K562 (cell line): Measurements from ENCODE around the gene PKDREJ. TPM values are rescaled to one million over a fixed set of nuclear protein-coding genes. Genes with fewer than 3 reads are reported as not detected.

ENCODE experiments used
- E2F3 ChIP-seq: fragments of 250-450 bp; sonication (Bioruptor Pico); IDR thresholded peaks from 2 replicates; pipeline ENCODE4 v1.4.0; 2020; ENCODE audit warnings: mild to moderate bottlenecking
- ELK1 ChIP-seq: sonication (generic); formaldehyde crosslinking; IDR thresholded peaks from 2 replicates; pipeline ENCODE4 v1.8.1; 2022; ENCODE audit warnings: missing genetic modification reagents
- HBP1 ChIP-seq: fragments of 450-650 bp; formaldehyde crosslinking; IDR thresholded peaks from 2 replicates; pipeline ENCODE4 v1.4.0; 2022; ENCODE audit warnings: missing genetic modification characterization
- MBD1 ChIP-seq: fragments of 250-450 bp; sonication (Bioruptor Pico); IDR thresholded peaks from 2 replicates; pipeline ENCODE4 v1.8.0; 2022; ENCODE audit warnings: inconsistent platforms
- POLR2H ChIP-seq: IDR thresholded peaks from 2 replicates; pipeline ENCODE4 v1.6.1; 2016; ENCODE audit warnings: missing genetic modification characterization, low read depth, mild to moderate bottlenecking, control low read depth, missing compliant biosample characterization, moderate library complexity
- PTBP1 ChIP-seq: fragments of 200-400 bp; formaldehyde crosslinking; IDR thresholded peaks from 2 replicates; pipeline ENCODE4 v1.6.1; 2017; ENCODE audit warnings: low read depth, low read length
- RB1 ChIP-seq: fragments of 450-650 bp; IDR thresholded peaks from 2 replicates; pipeline ENCODE4 v1.6.1; 2017; ENCODE audit warnings: low read depth, mild to moderate bottlenecking
- RBM14 ChIP-seq: fragments of 200-400 bp; formaldehyde crosslinking; IDR thresholded peaks from 2 replicates; pipeline ENCODE4 v1.6.1; 2018; ENCODE audit warnings: low read depth, mild to moderate bottlenecking, low read length, moderate library complexity, borderline replicate concordance; ENCODE audit not compliant: insufficient read depth
- SMAD2 ChIP-seq: fragments of 150-350 bp; IDR thresholded peaks from 2 replicates; pipeline ENCODE4 v1.6.1; 2014; ENCODE audit warnings: low read depth, mild to moderate bottlenecking, low read length
- ZKSCAN1 ChIP-seq: fragments of 150-350 bp; IDR thresholded peaks from 2 replicates; pipeline ENCODE4 v1.6.1; 2016; ENCODE audit warnings: low read depth, low read length
- polyA plus RNA-seq, 8 experiments: library from polyadenylated mRNA; depleted of rRNA in 4 of 8; stranded (reverse) in 5 of 8; unstranded in 3 of 8; fragments of >200 nt; fragmentation: Nextera tagmentation in 2 of 8; fragmentation: Illumina TruSeq in 1 of 8; extraction: Ambion mirVana in 2 of 8; extraction: Trizol in 1 of 8; gene quantifications; 2 replicates each; pipeline versions ENCODE4 v1.2.1 to v1.2.3, GENCODE V29; 2011 to 2014; ENCODE audit warnings: inconsistent platforms in 1 of 8, missing spikeins in 1 of 8
- total RNA-seq, 7 experiments: library from RNA; depleted of rRNA in 6 of 7; stranded (reverse); fragments of >200 nt in 6 of 7; fragmentation: Illumina TruSeq in 2 of 7; extraction: Trizol in 2 of 7; gene quantifications; 2 replicates each; pipeline versions ENCODE4 v1.2.1 to v1.2.3, GENCODE V29; 2011 to 2021; ENCODE audit warnings: low replicate concordance in 1 of 7
- TF ChIP-seq, protein P1 (sequence below): fragments of 250-450 bp; sonication (Bioruptor Pico); IDR thresholded peaks from 2 replicates; pipeline ENCODE4 v1.8.0; 2022; ENCODE audit warnings: moderate library complexity, mild to moderate bottlenecking, inconsistent platforms
- TF ChIP-seq, protein P2 (sequence below): fragments of 200-800 bp; sonication (Bioruptor generic); IDR thresholded peaks from 2 replicates; pipeline ENCODE4 v1.6.1; 2016; ENCODE audit warnings: missing genetic modification characterization, missing compliant biosample characterization
- TF ChIP-seq, protein P3 (sequence below): fragments of 450-650 bp; IDR thresholded peaks from 2 replicates; pipeline ENCODE4 v1.6.1; 2014; ENCODE audit warnings: low read depth, mild to moderate bottlenecking, moderate library complexity, borderline replicate concordance

PKDREJ gene
- total and polyA plus RNA-seq, 9 of the 15 experiments (the other 6 are each of a cell fraction or from before 2014, with no cell fraction given), result 0.03 TPM; not detected in 8

DNA sequence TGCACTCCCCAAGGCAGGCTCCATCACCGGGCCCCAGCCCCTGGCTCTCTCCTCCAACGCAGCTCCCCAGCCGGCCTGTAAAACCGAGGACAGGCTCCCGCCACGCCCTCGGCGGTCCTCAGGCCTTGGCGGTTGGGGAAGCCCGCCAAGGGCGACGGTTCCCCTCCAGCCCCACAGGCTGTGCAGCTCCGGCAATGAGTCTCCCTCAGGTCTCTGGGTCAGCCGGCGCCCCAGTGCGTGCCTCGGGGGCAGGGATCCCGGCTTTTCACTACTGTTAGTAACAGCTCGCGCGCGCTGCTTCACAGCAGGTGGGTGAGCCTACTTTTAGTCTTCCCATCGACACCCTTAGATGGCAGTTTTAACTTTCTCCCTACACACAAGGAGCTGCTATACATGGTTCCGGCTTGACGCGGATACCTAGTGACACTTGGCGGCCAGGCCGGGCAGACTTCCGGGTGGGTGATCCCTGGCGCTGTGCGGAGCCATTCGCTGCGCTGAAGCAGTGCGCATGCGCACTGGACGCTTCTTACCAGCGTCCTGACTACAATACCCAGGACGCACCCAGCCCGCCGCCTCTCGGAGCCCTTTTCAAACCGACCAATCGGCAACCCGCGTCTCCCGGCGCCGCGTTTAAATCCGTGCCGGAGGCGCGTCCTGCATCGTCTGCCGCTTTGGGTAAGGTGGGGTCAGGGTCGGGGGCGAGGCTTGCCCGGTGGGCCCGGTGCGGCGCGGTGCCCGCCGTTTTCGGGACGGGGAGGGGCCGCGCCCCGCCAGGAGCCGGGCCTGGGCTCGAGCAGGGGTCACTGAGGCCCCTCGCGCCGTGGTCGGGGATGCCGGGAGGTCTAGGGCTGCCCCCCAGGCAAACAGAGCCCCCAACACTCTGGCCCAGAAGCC lies 33.4 kb upstream of the PKDREJ start, which contains the start of gene GTSE1 (continued):
- TF ChIP-seq SMAD2, result no peak
- no peak for TF ChIP-seq RBM14
- 0 out of 2 replicates have a peak, but pooled peaks have one; percentile 10 for TF ChIP-seq E2F3 (CRISPR knock-in tag)
- TF ChIP-seq PTBP1, result no peak
- TF ChIP-seq, protein P1, sequence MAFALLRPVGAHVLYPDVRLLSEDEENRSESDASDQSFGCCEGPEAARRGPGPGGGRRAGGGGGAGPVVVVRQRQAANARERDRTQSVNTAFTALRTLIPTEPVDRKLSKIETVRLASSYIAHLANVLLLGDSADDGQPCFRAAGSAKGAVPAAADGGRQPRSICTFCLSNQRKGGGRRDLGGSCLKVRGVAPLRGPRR, result no peak
- peak; percentile 54; the same call in 1 of the 2 replicates for TF ChIP-seq POLR2H
- TF ChIP-seq, protein P2, sequence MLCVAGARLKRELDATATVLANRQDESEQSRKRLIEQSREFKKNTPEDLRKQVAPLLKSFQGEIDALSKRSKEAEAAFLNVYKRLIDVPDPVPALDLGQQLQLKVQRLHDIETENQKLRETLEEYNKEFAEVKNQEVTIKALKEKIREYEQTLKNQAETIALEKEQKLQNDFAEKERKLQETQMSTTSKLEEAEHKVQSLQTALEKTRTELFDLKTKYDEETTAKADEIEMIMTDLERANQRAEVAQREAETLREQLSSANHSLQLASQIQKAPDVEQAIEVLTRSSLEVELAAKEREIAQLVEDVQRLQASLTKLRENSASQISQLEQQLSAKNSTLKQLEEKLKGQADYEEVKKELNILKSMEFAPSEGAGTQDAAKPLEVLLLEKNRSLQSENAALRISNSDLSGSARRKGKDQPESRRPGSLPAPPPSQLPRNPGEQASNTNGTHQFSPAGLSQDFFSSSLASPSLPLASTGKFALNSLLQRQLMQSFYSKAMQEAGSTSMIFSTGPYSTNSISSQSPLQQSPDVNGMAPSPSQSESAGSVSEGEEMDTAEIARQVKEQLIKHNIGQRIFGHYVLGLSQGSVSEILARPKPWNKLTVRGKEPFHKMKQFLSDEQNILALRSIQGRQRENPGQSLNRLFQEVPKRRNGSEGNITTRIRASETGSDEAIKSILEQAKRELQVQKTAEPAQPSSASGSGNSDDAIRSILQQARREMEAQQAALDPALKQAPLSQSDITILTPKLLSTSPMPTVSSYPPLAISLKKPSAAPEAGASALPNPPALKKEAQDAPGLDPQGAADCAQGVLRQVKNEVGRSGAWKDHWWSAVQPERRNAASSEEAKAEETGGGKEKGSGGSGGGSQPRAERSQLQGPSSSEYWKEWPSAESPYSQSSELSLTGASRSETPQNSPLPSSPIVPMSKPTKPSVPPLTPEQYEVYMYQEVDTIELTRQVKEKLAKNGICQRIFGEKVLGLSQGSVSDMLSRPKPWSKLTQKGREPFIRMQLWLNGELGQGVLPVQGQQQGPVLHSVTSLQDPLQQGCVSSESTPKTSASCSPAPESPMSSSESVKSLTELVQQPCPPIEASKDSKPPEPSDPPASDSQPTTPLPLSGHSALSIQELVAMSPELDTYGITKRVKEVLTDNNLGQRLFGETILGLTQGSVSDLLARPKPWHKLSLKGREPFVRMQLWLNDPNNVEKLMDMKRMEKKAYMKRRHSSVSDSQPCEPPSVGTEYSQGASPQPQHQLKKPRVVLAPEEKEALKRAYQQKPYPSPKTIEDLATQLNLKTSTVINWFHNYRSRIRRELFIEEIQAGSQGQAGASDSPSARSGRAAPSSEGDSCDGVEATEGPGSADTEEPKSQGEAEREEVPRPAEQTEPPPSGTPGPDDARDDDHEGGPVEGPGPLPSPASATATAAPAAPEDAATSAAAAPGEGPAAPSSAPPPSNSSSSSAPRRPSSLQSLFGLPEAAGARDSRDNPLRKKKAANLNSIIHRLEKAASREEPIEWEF (CRISPR knock-in tag), result no peak
- TF ChIP-seq ZKSCAN1, result peak; percentile 57
- TF ChIP-seq ELK1, result no peak
- TF ChIP-seq HBP1, result no peak
- TF ChIP-seq, protein P3, sequence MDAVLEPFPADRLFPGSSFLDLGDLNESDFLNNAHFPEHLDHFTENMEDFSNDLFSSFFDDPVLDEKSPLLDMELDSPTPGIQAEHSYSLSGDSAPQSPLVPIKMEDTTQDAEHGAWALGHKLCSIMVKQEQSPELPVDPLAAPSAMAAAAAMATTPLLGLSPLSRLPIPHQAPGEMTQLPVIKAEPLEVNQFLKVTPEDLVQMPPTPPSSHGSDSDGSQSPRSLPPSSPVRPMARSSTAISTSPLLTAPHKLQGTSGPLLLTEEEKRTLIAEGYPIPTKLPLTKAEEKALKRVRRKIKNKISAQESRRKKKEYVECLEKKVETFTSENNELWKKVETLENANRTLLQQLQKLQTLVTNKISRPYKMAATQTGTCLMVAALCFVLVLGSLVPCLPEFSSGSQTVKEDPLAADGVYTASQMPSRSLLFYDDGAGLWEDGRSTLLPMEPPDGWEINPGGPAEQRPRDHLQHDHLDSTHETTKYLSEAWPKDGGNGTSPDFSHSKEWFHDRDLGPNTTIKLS, result peak; percentile 75
- TF ChIP-seq MBD1, result no peak
- 0 out of 2 replicates have a peak, but pooled peaks have one; percentile 25 for TF ChIP-seq RB1
